ENCODE data around the gene USP50. TPM values are rescaled to one million over a fixed set of nuclear protein-coding genes. Genes with fewer than 3 reads are reported as not detected.
"Not testable (repeated sequence)": the region's sequence is repeated elsewhere in the genome, so short reads cannot be mapped to it uniquely, and the experiment has no call there.

The USP50 gene
- total RNA-seq, 2 experiments from 2014 or later: not detected

- Mint-ChIP-seq H3K9me3 (no peaks in the 10 kb centered on the region), H3K4me1 (no peaks in the 10 kb centered on the region), H3K36me3 (ENCODE audit: low read depth) (no peaks in the 10 kb centered on the region), H3K4me3 (no peak overlapping the region), H3K27me3 (peaks cover 7% of the 10 kb centered on the region), H3K27ac (no peak overlapping the region)
- no peak for DNase-seq
- ChIA-PET CTCF (interaction anchor here (0.6 to 0.9 kb wide), 2 partner anchors 9 to 20 kb away, joined by 4 to 6 read pairs; no protein-coding TSS in a partner anchor), POLR2A (no interaction called here)
Observed at GRCh38 chr15:50544368-50544767, 2.1 kb downstream of the USP50 start.

GRCh38 chr15:50543556-50543955 is 2.9 kb downstream of the USP50 start:
- no peak overlapping the region for H3K4me3 Mint-ChIP-seq
- CTCF ChIA-PET: interaction anchor here (0.8 to 1.3 kb wide), 2 partner anchors 10 to 13 kb away, joined by 4 read pairs; no protein-coding TSS in a partner anchor

DNA sequence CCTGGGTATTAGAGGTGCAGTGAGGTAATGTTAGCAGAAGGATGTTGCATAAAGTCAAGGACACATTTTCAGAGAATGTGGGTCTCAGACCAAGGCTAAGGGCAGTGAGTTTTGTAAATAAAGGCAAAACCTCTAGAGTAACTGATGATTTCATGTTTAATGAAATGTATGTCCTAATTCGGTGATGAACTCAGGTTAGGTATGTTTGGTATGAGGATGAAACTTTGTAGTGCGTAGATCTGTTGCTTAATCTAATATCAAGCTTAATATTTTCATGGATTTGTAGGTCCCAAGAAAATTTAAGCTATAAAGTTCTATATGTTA is 3.6 kb downstream of the USP50 start:
- Mint-ChIP-seq H3K36me3 (ENCODE audit: low read depth) (no peaks in the 10 kb centered on the region), H3K9me3 (no peaks in the 10 kb centered on the region), H3K4me3 (no peak overlapping the region), H3K27ac (no peak overlapping the region), H3K27me3 (peaks cover 7% of the 10 kb centered on the region), H3K4me1 (no peaks in the 10 kb centered on the region)
- CTCF ChIA-PET: interaction anchor here (0.8 to 1.3 kb wide), 2 partner anchors 11 to 12 kb away, joined by 4 read pairs; no protein-coding TSS in a partner anchor
- DNase-seq: no peak
- POLR2A ChIA-PET: no interaction called here

More at GRCh38 chr15:50543556-50543955, 2.9 kb downstream of the USP50 start:
- Mint-ChIP-seq H3K27ac (no peak overlapping the region), H3K36me3 (ENCODE audit: low read depth) (no peaks in the 10 kb centered on the region), H3K9me3 (no peaks in the 10 kb centered on the region), H3K27me3 (peaks cover 7% of the 10 kb centered on the region), H3K4me1 (no peaks in the 10 kb centered on the region)
- POLR2A ChIA-PET: no interaction called here
- no peak for DNase-seq

DNA sequence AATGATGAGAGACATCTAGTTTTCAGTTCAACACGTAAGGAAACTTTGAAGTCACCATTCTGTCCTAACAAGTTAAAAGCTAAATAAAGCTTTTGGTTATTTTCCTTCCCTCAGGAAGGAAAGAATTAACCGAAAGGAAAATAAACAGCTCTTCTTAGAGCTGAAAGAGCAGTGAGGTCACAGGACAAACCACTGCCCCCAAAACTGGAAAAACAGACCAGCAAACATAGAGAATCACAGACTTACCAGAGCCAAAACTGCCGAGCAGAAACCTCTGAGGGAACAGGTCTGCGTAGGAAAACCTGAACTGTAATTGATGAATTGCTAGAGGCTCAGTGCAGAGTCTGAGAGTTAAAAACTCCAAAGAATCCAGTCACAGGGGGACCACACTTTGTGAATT is 14.7 kb downstream of the USP50 start:
- no peak overlapping the region for H3K27ac Mint-ChIP-seq

DNA sequence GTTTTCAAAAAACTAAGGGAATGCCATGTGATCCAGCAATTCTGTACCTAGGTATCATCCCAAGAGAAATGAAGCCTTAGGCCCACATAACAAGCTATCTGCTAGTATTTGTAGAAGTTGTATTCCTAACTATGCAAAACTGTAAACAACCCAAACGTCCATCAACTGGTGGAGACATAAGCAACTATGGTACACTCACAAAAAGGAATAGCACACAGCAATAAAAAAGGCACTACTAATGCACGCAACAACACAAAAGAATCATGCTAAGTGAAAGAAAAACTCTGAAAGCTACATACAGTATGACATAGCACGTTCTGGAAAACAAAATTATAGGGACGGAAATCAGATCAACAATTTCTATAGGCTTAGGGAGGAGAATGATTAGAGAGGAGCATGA is 15.3 kb downstream of the USP50 start:
- ChIA-PET POLR2A (no interaction called here), CTCF (interaction anchor here (0.8 to 1.4 kb wide), 4 partner anchors 9 to 53 kb away, joined by 3 to 4 read pairs (median 4); no protein-coding TSS in a partner anchor)
- no peak for DNase-seq
- no peaks in the 10 kb centered on the region for H3K36me3 Mint-ChIP-seq (ENCODE audit: low read depth)
- H3K9me3 Mint-ChIP-seq: no peaks in the 10 kb centered on the region
- H3K4me1 Mint-ChIP-seq: peaks cover 3% of the 10 kb centered on the region
- H3K27ac Mint-ChIP-seq: no peak overlapping the region
- no peak overlapping the region for H3K4me3 Mint-ChIP-seq
- H3K27me3 Mint-ChIP-seq: peaks cover 3% of the 10 kb centered on the region

More for the DNA sequence above, 14.7 kb downstream of the USP50 start:
- POLR2A ChIA-PET: no interaction called here
- no peaks in the 10 kb centered on the region for H3K36me3 Mint-ChIP-seq (ENCODE audit: low read depth)
- H3K9me3 Mint-ChIP-seq: no peaks in the 10 kb centered on the region
- peaks cover 3% of the 10 kb centered on the region for H3K4me1 Mint-ChIP-seq
- CTCF ChIA-PET: interaction anchor here (0.6 to 1.4 kb wide), 3 partner anchors 34 to 263 kb away, joined by 3 to 6 read pairs (median 4); no protein-coding TSS in a partner anchor
- no peak for DNase-seq
- H3K27me3 Mint-ChIP-seq: peaks cover 3% of the 10 kb centered on the region
- no peak overlapping the region for H3K4me3 Mint-ChIP-seq

- DNase-seq: no peak
- Mint-ChIP-seq H3K9me3 (no peaks in the 10 kb centered on the region), H3K4me3 (no peak overlapping the region), H3K4me1 (no peaks in the 10 kb centered on the region), H3K27me3 (no peaks in the 10 kb centered on the region), H3K27ac (no peak overlapping the region), H3K36me3 (ENCODE audit: low read depth) (no peaks in the 10 kb centered on the region)
- POLR2A ChIA-PET: no interaction called here
- CTCF ChIA-PET: no interaction called here
Observed at GRCh38 chr15:50523851-50524251, 22.6 kb downstream of the USP50 start.

DNA sequence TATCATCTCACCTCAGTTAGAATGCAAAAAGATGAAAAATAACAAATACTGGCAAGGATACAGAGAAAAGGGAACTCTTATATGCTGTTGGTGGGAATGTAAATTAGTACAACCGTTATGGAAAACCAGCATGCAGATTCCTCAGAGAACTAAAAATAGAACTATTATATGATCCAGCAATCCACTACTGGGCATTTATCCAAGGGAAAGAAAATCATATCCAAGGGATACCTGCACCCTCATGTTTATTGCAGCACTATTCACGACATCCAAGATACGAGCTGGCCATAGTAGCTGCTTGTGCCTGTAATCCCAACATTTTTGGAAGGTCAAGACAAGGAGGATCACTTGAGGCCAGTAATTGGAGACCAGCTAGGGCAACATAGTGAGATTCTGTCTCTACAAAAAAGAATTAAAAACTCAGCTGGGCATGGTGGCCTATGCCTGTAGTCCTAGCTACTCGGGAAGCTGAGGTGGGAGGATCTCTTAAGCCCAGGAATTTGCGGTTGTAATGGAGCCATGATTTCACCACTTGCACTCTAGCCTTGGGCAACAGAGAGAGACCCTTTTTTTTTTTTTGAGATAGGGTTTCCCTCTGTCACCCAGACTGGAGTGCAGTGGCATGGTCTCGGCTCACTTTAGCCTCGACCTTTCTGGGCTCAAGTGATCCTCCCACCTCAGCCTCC is 26.6 kb downstream of the USP50 start:
- H3K9me3 Mint-ChIP-seq: peaks cover 4% of the 10 kb centered on the region
- CTCF ChIA-PET: no interaction called here
- no peak overlapping the region for H3K27ac Mint-ChIP-seq

DNA sequence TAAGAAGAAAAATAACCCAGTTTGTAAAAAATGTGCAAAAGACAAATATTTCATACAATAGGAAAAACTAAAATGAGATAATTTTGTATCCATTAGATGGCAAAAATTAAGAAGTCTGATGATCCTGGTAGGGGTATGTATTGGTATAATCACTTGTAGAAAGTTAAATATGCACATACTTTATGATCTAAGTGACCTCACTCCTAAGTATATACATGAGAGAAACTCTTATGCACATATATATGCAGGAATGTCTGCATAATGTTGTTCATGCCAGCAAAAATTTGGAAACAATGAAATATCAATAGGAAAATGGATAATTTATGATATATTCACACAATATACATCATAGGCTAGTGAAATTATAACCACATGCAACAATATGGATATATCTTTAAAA is 33.5 kb downstream of the USP50 start:
- CTCF ChIA-PET: no interaction called here
- POLR2A ChIA-PET: no interaction called here

More for the DNA sequence above, 26.6 kb downstream of the USP50 start:
- Mint-ChIP-seq H3K36me3 (ENCODE audit: low read depth) (peaks cover 2% of the 10 kb centered on the region), H3K4me1 (no peaks in the 10 kb centered on the region), H3K4me3 (no peak overlapping the region), H3K27me3 (no peaks in the 10 kb centered on the region)
- POLR2A ChIA-PET: interaction anchor here (0.6 kb wide), 1 partner anchor 825 kb away, joined by 3 read pairs; no protein-coding TSS in a partner anchor
- DNase-seq: no peak

GRCh38 chr15:50506121-50506520 is 40.3 kb downstream of the USP50 start:
- Mint-ChIP-seq H3K9me3 (no peaks in the 10 kb centered on the region), H3K4me1 (peaks cover 12% of the 10 kb centered on the region), H3K27me3 (no peaks in the 10 kb centered on the region), H3K36me3 (ENCODE audit: low read depth) (peaks cover 11% of the 10 kb centered on the region), H3K27ac (no peak overlapping the region), H3K4me3 (no peak overlapping the region)
- ChIA-PET CTCF (interaction anchor here (0.6 kb wide), 1 partner anchor 193 kb away, joined by 3 read pairs; no protein-coding TSS in a partner anchor), POLR2A (no interaction called here)
- DNase-seq: no peak

More for the DNA sequence above, 33.5 kb downstream of the USP50 start:
- Mint-ChIP-seq H3K27ac (no peak overlapping the region), H3K9me3 (no peaks in the 10 kb centered on the region), H3K36me3 (ENCODE audit: low read depth) (peaks cover 2% of the 10 kb centered on the region), H3K27me3 (no peaks in the 10 kb centered on the region), H3K4me1 (no peaks in the 10 kb centered on the region), H3K4me3 (no peak overlapping the region)
- no peak for DNase-seq

GRCh38 chr15:50505656-50506055 is 40.8 kb downstream of the USP50 start:
- H3K27ac Mint-ChIP-seq, H3K9me3 Mint-ChIP-seq, H3K27me3 Mint-ChIP-seq, DNase-seq, H3K4me3 Mint-ChIP-seq, POLR2A ChIA-PET: not testable (repeated sequence)
- CTCF ChIA-PET: interaction anchor here (0.6 kb wide), 1 partner anchor 193 kb away, joined by 3 read pairs; no protein-coding TSS in a partner anchor
- peaks cover 11% of the 10 kb centered on the region for H3K36me3 Mint-ChIP-seq (ENCODE audit: low read depth)
- peaks cover 12% of the 10 kb centered on the region for H3K4me1 Mint-ChIP-seq

DNA sequence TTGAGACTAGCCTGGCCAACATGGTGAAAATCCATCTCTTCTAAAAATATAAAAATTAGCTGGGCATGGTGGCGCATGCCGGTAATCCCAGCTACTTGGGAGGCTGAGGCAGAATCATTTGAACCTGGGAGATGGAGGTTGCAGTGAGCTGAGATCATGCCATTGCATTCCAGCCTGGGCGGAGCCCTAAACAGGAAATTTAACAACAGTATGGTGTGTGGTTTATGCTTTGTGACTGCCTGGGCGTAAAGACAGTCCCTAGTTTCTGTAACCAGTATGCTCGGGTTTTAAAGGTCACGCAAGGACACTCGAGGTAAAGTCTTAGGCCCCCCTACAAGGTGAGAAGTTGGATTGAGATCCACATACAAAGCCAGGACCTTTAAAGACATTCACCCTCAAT is 43.3 kb downstream of the USP50 start:
- peaks cover 12% of the 10 kb centered on the region for H3K4me1 Mint-ChIP-seq
- peaks cover 29% of the 10 kb centered on the region for H3K36me3 Mint-ChIP-seq (ENCODE audit: low read depth)
- ChIA-PET POLR2A (interaction anchor here (0.7 kb wide), 1 partner anchor 382 kb away, joined by 3 read pairs; no protein-coding TSS in a partner anchor), CTCF (interaction anchor here (1.4 kb wide), 1 partner anchor 13 kb away, joined by 3 read pairs; no protein-coding TSS in a partner anchor)
- no peaks in the 10 kb centered on the region for H3K9me3 Mint-ChIP-seq
- no peak overlapping the region for H3K27ac Mint-ChIP-seq
- H3K4me3 Mint-ChIP-seq: no peak overlapping the region
- no peak for DNase-seq
- H3K27me3 Mint-ChIP-seq: no peaks in the 10 kb centered on the region

DNA sequence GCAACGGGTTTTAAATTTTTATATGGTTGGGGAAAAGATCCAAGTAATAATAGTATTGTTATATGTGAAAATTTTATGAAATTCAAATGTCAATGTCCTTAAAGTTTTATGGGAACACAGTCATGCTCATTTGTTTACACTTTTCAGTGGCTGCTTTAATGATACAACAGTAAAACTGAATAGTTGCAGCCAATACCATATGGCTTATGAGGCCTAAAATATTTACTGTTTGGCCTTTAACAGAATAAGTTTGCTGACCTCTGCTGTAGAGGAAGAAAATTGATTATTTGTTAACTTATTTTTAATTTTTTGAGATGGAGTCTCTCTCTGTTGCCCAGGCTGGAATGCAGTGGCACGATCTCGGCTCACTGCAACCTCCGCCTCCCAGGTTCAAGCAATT is 44.7 kb downstream of the USP50 start:
- H3K36me3 Mint-ChIP-seq (ENCODE audit: low read depth): peaks cover 34% of the 10 kb centered on the region
- H3K27me3 Mint-ChIP-seq: no peaks in the 10 kb centered on the region
- H3K4me1 Mint-ChIP-seq: peaks cover 12% of the 10 kb centered on the region
- POLR2A ChIA-PET: no interaction called here
- no peak overlapping the region for H3K4me3 Mint-ChIP-seq
- DNase-seq: no peak
- H3K9me3 Mint-ChIP-seq: no peaks in the 10 kb centered on the region
- CTCF ChIA-PET: interaction anchor here (0.6 to 1.4 kb wide), 2 partner anchors 14 to 128 kb away, joined by 3 read pairs; no protein-coding TSS in a partner anchor
- no peak overlapping the region for H3K27ac Mint-ChIP-seq

DNA sequence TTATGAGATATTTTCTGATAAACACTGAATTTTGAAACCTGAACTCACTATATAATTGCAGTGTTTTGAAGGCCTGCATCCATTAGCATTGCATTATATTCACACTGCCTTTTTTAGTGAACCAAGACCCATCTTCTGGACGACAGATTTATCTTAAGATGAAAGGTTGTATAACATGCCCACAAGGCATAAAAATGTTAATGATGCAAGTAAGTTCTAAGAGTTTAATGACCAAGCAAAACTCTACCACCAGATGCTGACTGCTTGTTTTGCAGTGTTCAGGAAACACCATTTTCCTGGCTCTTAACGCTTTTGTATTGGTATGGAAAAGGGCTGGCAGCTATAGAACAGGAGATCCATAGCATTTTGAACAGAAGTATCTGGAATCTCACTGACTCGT is 46.1 kb downstream of the USP50 start:
- no peaks in the 10 kb centered on the region for H3K27me3 Mint-ChIP-seq
- H3K4me3 Mint-ChIP-seq: no peak overlapping the region
- no peak overlapping the region for H3K27ac Mint-ChIP-seq
- H3K4me1 Mint-ChIP-seq: peaks cover 12% of the 10 kb centered on the region
- DNase-seq: no peak
- ChIA-PET CTCF (interaction anchor here (0.9 to 1.2 kb wide), 2 partner anchors 12 to 33 kb away, joined by 3 to 4 read pairs; no protein-coding TSS in a partner anchor), POLR2A (no interaction called here)
- H3K9me3 Mint-ChIP-seq: no peaks in the 10 kb centered on the region
- peaks cover 44% of the 10 kb centered on the region for H3K36me3 Mint-ChIP-seq (ENCODE audit: low read depth)

Data from activated CD4-positive, alpha-beta T cell treated with anti-CD3 and anti-CD28 coated beads, Interleukin-2, amount 10 ng/mL, durations not matched to agents 7 days and 5 days (primary cell).